GM19025 (cell line): ENCODE data around the gene BTBD7.

ENCODE experiments used
- ATAC-seq: cut with Tn5 transposase; IDR thresholded peaks from one replicate; pipeline ENCODE4 v1.9.1; 2021; ENCODE audit warnings: mild to moderate bottlenecking, low read depth, moderate library complexity; ENCODE audit not compliant: unreplicated experiment

Gene BTBD7

DNA sequence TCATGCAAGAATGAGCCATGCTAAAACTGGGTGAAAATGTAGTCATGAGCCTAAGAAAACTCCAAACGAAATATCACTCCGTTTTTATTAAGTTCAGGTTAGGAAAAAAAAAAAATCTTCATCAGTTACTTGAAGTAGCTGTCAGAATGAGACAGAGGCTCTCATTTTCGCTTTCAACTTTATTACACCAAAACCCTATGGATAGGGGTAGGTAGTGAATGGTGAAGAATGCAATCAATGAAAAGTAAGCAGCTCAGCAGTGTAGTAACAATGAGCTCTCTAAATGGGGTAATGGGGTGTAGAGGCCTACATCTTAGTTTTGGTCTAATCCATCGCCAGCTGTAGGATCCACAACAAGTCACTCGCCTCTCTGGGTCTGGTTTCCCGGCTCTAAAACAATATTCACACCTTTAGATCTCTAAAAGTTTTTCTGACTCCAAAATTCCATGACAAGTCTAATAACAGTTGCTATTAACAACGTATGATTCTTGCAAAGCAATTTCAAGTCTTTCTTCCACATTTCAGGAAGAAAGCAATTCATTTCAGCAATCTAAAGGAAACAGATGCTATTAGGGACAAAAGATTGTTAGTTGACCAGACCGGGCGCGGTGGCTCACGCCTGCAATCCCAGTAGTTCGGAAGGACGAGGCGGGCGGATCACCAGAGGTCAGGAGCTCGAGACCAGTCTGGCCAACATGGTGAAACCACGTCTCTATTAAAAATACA, 1.7 kb downstream of the BTBD7 start:
- ATAC-seq, result no peak

DNA sequence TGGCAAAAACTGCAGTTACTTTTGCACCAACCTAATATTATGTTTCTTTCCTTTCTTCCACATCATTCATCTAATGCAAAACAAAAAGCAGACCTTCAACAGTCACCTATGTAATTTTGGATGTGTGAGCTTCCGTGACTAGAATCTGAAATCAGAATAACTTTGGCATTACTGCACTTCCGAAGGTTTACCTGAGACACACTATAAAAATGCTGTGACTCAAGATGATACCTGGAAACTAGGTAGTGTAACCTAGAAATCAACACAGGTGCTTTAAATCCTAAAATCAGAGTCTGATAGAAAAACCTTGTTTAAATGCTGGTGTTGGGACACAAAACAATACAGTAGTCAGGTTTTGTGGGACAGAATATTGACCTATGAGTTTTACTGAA, 2.2 kb downstream of the BTBD7 start:
- no peak for ATAC-seq

DNA sequence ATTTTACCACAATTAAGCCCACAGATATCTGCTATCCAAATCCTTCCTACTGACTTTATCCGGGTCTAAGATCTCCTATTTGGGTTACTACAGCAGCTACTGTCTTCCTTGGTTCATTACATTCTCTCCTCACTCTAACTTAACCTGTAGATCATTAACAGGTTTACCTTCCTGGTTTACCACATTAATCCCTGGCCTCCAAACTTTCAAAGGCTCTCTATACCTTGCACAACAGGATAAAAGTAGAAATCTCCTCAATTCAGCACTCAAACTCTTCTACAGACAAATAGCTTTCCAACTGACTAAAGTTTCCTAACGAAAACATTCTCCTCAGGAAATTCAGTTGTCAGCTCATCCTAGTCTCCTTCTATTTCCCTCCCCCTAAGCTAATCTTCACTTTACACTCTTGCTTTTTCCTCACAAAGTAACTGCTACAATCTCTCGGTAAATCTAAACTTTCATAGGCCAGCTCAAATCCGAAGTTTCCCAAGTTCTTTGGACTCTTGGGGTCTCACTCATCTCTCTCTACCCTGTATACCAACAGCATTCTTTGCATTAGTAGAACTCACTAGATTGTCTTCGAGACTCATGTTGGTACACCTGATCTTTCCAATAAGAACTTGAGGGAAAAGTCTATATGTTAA, 2.7 kb downstream of the BTBD7 start:
- ATAC-seq, result no peak

DNA sequence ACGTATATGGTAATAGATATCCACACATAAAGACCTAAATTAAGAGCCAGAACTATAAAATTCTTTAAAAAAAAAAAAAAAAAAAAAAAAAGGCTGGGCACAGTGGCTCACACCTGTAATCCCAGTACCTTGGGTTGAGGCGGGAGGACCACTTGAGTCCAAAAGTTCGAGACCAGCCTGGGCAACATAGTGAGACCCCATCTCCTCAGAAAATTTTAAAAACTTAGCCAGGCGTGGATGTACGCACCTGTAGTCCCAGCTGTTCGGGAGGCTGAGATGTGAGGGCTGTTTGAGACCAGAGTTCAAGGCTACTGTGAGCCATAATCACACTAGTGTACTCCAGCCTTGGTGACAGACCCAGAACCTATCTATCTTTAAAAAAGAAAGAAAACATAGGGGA, 4.3 kb downstream of the BTBD7 start:
- ATAC-seq, result no peak

DNA sequence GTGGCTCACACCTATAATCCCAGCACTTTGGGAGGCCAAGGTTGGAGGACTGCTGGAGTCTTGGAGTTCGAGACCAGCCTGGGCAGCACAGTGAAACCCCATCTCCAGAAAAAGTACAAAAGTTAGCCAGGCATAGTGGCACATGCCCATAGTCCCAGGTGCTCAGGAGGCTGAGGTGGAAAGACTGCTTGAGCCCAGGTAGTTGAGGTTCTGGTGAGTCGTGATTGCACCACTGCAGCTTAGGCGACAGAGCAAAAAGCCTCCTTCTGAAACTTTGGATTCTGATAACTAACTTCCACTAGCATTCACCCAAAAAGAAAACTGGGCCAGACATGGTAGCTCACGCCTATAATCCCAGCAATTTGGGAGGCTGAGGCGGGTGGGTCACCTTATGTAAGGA, 6.6 kb downstream of the BTBD7 start:
- ATAC-seq, result no peak

DNA sequence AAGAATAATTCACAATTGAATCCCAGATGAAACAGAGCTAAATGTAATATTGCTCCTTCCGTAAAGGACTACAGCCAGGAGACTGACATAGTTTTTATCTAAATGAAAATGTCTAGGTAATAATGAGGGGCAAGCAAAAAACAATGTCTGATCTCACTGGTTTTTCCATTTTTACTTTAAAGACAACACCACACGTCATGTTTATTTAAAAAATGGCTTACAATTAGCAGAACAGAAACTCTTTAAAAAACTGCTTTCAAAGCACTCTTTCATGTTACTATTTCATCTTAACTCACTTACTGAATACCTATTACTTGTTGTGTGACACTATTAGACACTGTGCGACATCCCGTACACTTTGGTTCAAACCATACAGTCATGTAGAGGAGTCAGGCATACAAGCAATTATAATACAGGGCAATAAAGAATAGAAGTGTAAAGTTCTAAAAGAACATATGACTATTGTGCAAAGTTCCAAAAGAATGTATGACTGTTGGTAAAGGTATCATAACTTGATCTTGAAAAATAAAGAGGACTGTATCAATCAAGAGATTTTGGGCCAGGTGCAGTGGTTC, 9.1 kb downstream of the BTBD7 start:
- no peak for ATAC-seq

DNA sequence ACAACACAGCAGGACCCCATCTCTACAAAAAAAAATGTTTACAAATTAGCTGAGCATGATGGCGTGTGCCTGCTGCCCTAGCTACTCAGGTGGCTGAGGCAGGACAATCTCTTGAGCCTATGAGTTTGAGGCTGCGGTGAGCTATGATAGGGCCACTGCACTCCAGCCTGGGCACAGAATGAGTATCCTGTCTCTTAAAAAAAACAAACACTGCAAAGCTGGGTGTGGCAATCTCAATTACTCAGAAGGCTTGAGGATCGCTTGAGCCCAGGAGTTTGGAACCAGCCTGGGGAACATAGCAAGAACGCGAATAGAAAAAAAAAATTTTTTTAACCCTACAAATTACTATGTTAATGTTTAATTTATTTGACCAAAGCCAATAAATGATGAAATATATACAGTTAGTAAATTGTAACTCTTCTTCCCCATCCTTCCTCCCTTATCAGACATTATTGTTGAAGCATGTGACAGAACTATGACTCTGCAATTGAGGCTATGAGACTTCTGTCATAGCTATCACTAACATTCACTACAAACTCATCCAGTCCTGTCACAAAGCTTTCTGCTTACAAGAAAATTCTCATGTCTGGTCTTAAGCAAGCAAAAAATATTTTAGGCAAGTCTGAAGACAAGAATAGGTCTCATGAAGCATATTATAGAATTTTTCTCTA, 9.8 kb downstream of the BTBD7 start:
- ATAC-seq, result no peak

- no peak for ATAC-seq
Observed at GRCh38 chr14:93320489-93320888, 12.3 kb downstream of the BTBD7 start.

- no peak for ATAC-seq
Observed at GRCh38 chr14:93319958-93320357, 12.9 kb downstream of the BTBD7 start.

GRCh38 chr14:93319494-93319893, 13.3 kb downstream of the BTBD7 start:
- ATAC-seq, result no peak

- no peak for ATAC-seq
Observed at GRCh38 chr14:93318927-93319326, 13.9 kb downstream of the BTBD7 start.

GRCh38 chr14:93317875-93318807, 14.7 kb downstream of the BTBD7 start:
- no peak for ATAC-seq

GRCh38 chr14:93317210-93317874, 15.5 kb downstream of the BTBD7 start:
- no peak for ATAC-seq

DNA sequence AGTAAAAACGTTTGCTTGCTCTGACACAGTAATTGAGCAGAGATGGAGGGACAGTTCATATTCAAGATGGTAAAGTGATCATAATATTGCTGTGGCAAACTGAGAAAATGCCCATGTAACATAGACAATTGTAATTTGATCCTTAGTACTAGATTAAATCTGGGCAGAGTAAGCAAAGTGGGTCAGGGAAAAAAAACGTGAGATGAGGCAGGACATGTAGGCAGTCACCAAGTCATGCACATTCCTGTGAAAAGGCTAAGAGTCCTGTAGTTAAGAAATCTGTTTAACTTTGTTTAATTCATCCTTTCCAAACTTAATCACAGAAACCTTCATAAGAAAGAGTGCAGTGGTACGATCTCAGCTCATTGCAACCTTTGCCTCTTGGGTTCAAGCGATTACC, 16.1 kb downstream of the BTBD7 start:
- ATAC-seq, result no peak

DNA sequence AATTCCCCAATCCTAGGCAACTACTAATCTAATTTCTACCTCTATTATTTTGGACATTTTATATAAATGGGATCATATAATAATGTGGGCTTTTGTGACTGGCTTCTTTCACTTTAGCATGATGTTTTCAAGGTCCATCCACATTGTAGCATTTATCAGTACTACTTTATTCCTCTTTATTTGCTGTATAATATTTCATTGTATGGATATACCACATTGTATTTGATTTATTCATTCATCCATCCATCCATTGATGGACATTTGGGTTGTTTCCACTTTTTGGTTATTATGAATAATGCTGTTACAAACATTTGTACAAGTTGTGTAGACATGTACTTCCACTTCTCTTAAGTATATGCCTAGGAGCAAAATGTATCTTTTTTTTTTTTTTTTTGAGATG, 17.3 kb downstream of the BTBD7 start:
- ATAC-seq, result no peak

DNA sequence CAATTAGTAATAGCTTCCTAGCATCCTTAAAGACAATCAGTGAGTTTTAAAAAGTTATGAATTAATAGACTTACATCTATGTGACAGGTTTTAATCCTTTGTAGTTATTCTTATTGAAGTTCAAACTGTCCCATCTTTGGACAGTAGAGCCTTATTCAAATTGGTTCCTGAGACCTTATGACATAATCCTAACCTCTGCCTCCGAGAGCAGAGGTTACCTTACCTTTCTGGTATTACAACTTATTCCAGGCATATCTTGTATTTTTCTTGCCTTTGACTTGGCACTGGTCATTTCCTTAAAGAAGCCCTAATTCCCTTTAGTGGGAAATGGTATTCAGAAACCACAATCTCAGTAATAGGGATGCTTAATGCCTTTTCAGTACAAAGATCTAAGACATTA, 21.8 kb downstream of the BTBD7 start:
- no peak for ATAC-seq

GRCh38 chr14:93309427-93309966, 23.3 kb downstream of the BTBD7 start:
- ATAC-seq, result no peak

GRCh38 chr14:93308686-93309345, 24.0 kb downstream of the BTBD7 start:
- ATAC-seq, result no peak

- ATAC-seq, result no peak
Observed at GRCh38 chr14:93306812-93307211, 26.0 kb downstream of the BTBD7 start.
